ENCODE data around the gene SYNJ2.

Gene SYNJ2

GRCh38 chr6:157982102-157982562 lies 469 bp downstream of the SYNJ2 start:
- DNase-seq (ENCODE audit: low spot score), result no peak

- DNase-seq (ENCODE audit: low spot score), result no peak
Observed at GRCh38 chr6:157982563-157983405, 1.1 kb downstream of the SYNJ2 start.

GRCh38 chr6:157983406-157984119 lies 1.9 kb downstream of the SYNJ2 start:
- no peak for DNase-seq (ENCODE audit: low spot score)

GRCh38 chr6:157984128-157984527 lies 2.5 kb downstream of the SYNJ2 start:
- no peak for DNase-seq (ENCODE audit: low spot score)

- no peak for DNase-seq (ENCODE audit: low spot score)
Observed at GRCh38 chr6:157984686-157985225, 3.1 kb downstream of the SYNJ2 start.

- no peak for DNase-seq (ENCODE audit: low spot score)
Observed at GRCh38 chr6:157985378-157986155, 3.9 kb downstream of the SYNJ2 start.

GRCh38 chr6:157987788-157988699 lies 6.4 kb downstream of the SYNJ2 start:
- DNase-seq (ENCODE audit: low spot score), result no peak

GRCh38 chr6:157988700-157989063 lies 7.0 kb downstream of the SYNJ2 start:
- no peak for DNase-seq (ENCODE audit: low spot score)

GRCh38 chr6:157989541-157990289 lies 8.1 kb downstream of the SYNJ2 start:
- no peak for DNase-seq (ENCODE audit: low spot score)

GRCh38 chr6:157990321-157991066 lies 8.8 kb downstream of the SYNJ2 start:
- peak; percentile 36 for DNase-seq (ENCODE audit: low spot score)

- no peak for DNase-seq (ENCODE audit: low spot score)
Observed at GRCh38 chr6:157991067-157991432, 9.4 kb downstream of the SYNJ2 start.

- DNase-seq (ENCODE audit: low spot score), result no peak
Observed at GRCh38 chr6:157993076-157993475, 11.4 kb downstream of the SYNJ2 start.

- DNase-seq (ENCODE audit: low spot score), result no peak
Observed at GRCh38 chr6:157994125-157994795, 12.6 kb downstream of the SYNJ2 start.

- no peak for DNase-seq (ENCODE audit: low spot score)
Observed at GRCh38 chr6:157995458-157995857, 13.8 kb downstream of the SYNJ2 start.

- DNase-seq (ENCODE audit: low spot score), result no peak
Observed at GRCh38 chr6:157996201-157996712, 14.6 kb downstream of the SYNJ2 start.

GRCh38 chr6:157996918-157997702 lies 15.4 kb downstream of the SYNJ2 start:
- no peak for DNase-seq (ENCODE audit: low spot score)

GRCh38 chr6:157997893-157998608 lies 16.4 kb downstream of the SYNJ2 start:
- no peak for DNase-seq (ENCODE audit: low spot score)
